Measurements from ENCODE around the gene RCE1. TPM values are rescaled to one million over a fixed set of nuclear protein-coding genes. Genes with fewer than 3 reads are reported as not detected.

RCE1 gene
- total and polyA plus RNA-seq, 2 donors (not counting 1 experiment from before 2014, with no cell fraction given): 7.0 to 14.4 TPM

DNA sequence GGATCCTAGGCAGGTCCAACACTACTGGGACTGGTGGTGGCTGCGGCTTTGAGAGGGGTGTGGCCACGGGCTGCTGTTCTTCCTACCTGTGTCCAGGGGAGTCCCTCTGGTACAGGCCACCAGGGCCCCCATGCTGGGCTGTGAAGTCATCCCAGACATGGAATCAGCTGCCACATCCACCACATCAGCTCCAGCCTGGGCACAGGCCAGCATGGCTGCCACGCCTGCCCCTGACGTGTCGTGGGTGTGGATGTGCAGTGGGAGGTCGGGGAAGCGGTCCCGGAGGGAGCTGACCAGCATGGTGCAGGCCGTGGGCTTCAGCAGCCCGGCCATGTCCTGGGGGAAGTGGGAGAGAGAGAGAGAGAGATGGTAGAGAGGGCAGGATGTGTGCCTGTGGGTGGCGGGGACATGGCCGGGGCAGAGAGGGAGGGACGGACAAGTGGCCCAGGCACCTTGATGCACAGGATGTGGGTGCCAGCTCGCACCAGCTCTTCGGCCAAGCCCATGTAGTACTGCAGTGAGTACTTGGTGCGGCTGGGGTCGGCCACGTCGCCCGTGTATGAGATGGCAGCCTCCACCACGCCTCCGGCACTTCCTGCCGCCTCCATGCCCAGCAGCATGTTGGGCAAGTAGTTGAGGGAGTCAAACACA, 7.5 kb downstream of the RCE1 start:
- TF ChIP-seq, protein P1, sequence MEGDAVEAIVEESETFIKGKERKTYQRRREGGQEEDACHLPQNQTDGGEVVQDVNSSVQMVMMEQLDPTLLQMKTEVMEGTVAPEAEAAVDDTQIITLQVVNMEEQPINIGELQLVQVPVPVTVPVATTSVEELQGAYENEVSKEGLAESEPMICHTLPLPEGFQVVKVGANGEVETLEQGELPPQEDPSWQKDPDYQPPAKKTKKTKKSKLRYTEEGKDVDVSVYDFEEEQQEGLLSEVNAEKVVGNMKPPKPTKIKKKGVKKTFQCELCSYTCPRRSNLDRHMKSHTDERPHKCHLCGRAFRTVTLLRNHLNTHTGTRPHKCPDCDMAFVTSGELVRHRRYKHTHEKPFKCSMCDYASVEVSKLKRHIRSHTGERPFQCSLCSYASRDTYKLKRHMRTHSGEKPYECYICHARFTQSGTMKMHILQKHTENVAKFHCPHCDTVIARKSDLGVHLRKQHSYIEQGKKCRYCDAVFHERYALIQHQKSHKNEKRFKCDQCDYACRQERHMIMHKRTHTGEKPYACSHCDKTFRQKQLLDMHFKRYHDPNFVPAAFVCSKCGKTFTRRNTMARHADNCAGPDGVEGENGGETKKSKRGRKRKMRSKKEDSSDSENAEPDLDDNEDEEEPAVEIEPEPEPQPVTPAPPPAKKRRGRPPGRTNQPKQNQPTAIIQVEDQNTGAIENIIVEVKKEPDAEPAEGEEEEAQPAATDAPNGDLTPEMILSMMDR (conservative IDR thresholded peaks at IDR 0.05 in 1 of 2, IDR thresholded peaks at IDR 0.05 in 1 of 2; ENCODE audit: low read depth in 1 of 2, low read length in 2 of 2): no peak
- no peak for TF ChIP-seq EZH2 (IDR thresholded peaks at IDR 0.05; ENCODE audit: low read length, missing control alignments)
- no peaks in the 10 kb centered on the region for H3K27me3 ChIP-seq (ENCODE audit: control insufficient read depth, insufficient read depth, low read length)
- peaks cover 15% of the 10 kb centered on the region for H3K36me3 ChIP-seq (ENCODE audit: control insufficient read depth, insufficient read depth, low read length)

DNA sequence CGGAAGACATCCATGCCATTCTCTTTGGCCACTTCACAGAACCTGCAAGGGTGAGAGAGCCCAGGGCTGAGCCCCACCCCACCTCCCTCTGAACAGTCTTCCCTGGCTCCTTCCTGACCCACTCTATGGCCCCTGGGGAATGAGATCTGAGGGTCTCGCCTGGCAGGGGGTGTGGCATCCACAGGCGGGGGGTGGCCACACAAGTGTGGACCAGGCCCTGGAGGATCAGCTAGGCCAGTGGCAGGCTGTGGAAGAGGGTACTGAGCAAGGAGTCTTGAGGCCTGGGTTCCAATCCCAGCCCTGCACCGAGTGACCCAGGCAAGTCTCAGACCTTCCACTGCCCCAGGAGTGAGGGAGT, 8.0 kb downstream of the RCE1 start:
- no peaks in the 10 kb centered on the region for H3K79me2 ChIP-seq (ENCODE audit: control insufficient read depth, insufficient read depth, low read length)
- TF ChIP-seq EZH2 (IDR thresholded peaks at IDR 0.05; ENCODE audit: low read length, missing control alignments): no peak
- TF ChIP-seq, protein P1 (conservative IDR thresholded peaks at IDR 0.05 in 1 of 2, IDR thresholded peaks at IDR 0.05 in 1 of 2; ENCODE audit: low read depth in 1 of 2, low read length in 2 of 2): no peak
- no peaks in the 10 kb centered on the region for H3K9me3 ChIP-seq (ENCODE audit: control insufficient read depth, insufficient read depth, low read depth, low read length)
- H4K20me1 ChIP-seq (ENCODE audit: control insufficient read depth, extremely low read depth, insufficient read depth, low read length): no peaks in the 10 kb centered on the region
- H3K4me1 ChIP-seq (ENCODE audit: control insufficient read depth, extremely low read depth, insufficient read depth, low read length): peaks cover 3% of the 10 kb centered on the region
- H3K27me3 ChIP-seq (ENCODE audit: control insufficient read depth, insufficient read depth, low read length): no peaks in the 10 kb centered on the region
- H3K4me2 ChIP-seq (ENCODE audit: extremely low read depth, insufficient read depth, low read length): no peak overlapping the region
- H3K4me3 ChIP-seq (replicated peaks in 1 of 4; ENCODE audit: control extremely low read depth in 1 of 4, insufficient read depth in 1 of 4, low read depth in 3 of 4, low read length in 4 of 4): no peak overlapping the region
- no peak overlapping the region for H2AFZ ChIP-seq (ENCODE audit: low read length)
- peaks cover 11% of the 10 kb centered on the region for H3K36me3 ChIP-seq (ENCODE audit: control insufficient read depth, insufficient read depth, low read length)
- no peak overlapping the region for H3K27ac ChIP-seq (ENCODE audit: insufficient read depth, low read length)
- no peak overlapping the region for H3K9ac ChIP-seq (ENCODE audit: insufficient read depth, low read length)
- no peak for DNase-seq (ENCODE audit: low read depth in 2 of 2)

More for the DNA sequence above, 7.5 kb downstream of the RCE1 start:
- no peaks in the 10 kb centered on the region for H3K9me3 ChIP-seq (ENCODE audit: control insufficient read depth, insufficient read depth, low read depth, low read length)
- H3K79me2 ChIP-seq (ENCODE audit: control insufficient read depth, insufficient read depth, low read length): no peaks in the 10 kb centered on the region
- DNase-seq (ENCODE audit: low read depth in 2 of 2): no peak
- H3K9ac ChIP-seq (ENCODE audit: insufficient read depth, low read length): no peak overlapping the region
- H3K4me1 ChIP-seq (ENCODE audit: control insufficient read depth, extremely low read depth, insufficient read depth, low read length): peaks cover 2% of the 10 kb centered on the region
- H2AFZ ChIP-seq (ENCODE audit: low read length): no peak overlapping the region
- H3K4me3 ChIP-seq (replicated peaks in 1 of 4; ENCODE audit: control extremely low read depth in 1 of 4, insufficient read depth in 1 of 4, low read depth in 3 of 4, low read length in 4 of 4): no peak overlapping the region
- H3K27ac ChIP-seq (ENCODE audit: insufficient read depth, low read length): no peak overlapping the region
- no peak overlapping the region for H3K4me2 ChIP-seq (ENCODE audit: extremely low read depth, insufficient read depth, low read length)
- H4K20me1 ChIP-seq (ENCODE audit: control insufficient read depth, extremely low read depth, insufficient read depth, low read length): no peaks in the 10 kb centered on the region

- no peaks in the 10 kb centered on the region for H4K20me1 ChIP-seq (ENCODE audit: control insufficient read depth, extremely low read depth, insufficient read depth, low read length)
- no peaks in the 10 kb centered on the region for H3K27me3 ChIP-seq (ENCODE audit: control insufficient read depth, insufficient read depth, low read length)
- H3K27ac ChIP-seq (ENCODE audit: insufficient read depth, low read length): no peak overlapping the region
- H3K79me2 ChIP-seq (ENCODE audit: control insufficient read depth, insufficient read depth, low read length): no peaks in the 10 kb centered on the region
- H3K4me1 ChIP-seq (ENCODE audit: control insufficient read depth, extremely low read depth, insufficient read depth, low read length): peaks cover 3% of the 10 kb centered on the region
- no peak overlapping the region for H3K9ac ChIP-seq (ENCODE audit: insufficient read depth, low read length)
- no peaks in the 10 kb centered on the region for H3K9me3 ChIP-seq (ENCODE audit: control insufficient read depth, insufficient read depth, low read depth, low read length)
- no peak overlapping the region for H2AFZ ChIP-seq (ENCODE audit: low read length)
- H3K4me2 ChIP-seq (ENCODE audit: extremely low read depth, insufficient read depth, low read length): no peak overlapping the region
- no peak for DNase-seq (ENCODE audit: low read depth in 2 of 2)
- peaks cover 5% of the 10 kb centered on the region for H3K36me3 ChIP-seq (ENCODE audit: control insufficient read depth, insufficient read depth, low read length)
- TF ChIP-seq EZH2 (IDR thresholded peaks at IDR 0.05; ENCODE audit: low read length, missing control alignments): no peak
- TF ChIP-seq, protein P1 (conservative IDR thresholded peaks at IDR 0.05 in 1 of 2, IDR thresholded peaks at IDR 0.05 in 1 of 2; ENCODE audit: low read depth in 1 of 2, low read length in 2 of 2): no peak
- H3K4me3 ChIP-seq (replicated peaks in 1 of 4; ENCODE audit: control extremely low read depth in 1 of 4, insufficient read depth in 1 of 4, low read depth in 3 of 4, low read length in 4 of 4): no peak overlapping the region
Measured at GRCh38 chr11:66851698-66852465, 8.6 kb downstream of the RCE1 start.

Measured in fibroblast of lung (primary cell).